B cell (primary cell): ENCODE measurements around the gene CYP2F1.

Experiments used
- CTCF ChIP-seq: fragments of 200-600 bp; IDR thresholded peaks from one replicate; pipeline ENCODE4 v1.8.0; 2022; ENCODE audit warnings: antibody characterized with exemption, mild to moderate bottlenecking
- EZH2 ChIP-seq: IDR thresholded peaks from 2 replicates; pipeline ENCODE4 v1.6.1; 2012; ENCODE audit warnings: borderline replicate concordance, low read depth, mild to moderate bottlenecking, moderate library complexity, low read length; ENCODE audit not compliant: insufficient read depth, poor library complexity, severe bottlenecking

GRCh38 chr19:41111296-41111695, 2.9 kb upstream of the CYP2F1 start:
- TF ChIP-seq EZH2 (no peak), CTCF (no peak)
